ENCODE measurements around the gene GPR162. TPM values are rescaled to one million over a fixed set of nuclear protein-coding genes. Genes with fewer than 3 reads are reported as not detected.

The GPR162 gene
- total RNA-seq, 1 experiment from 2014 or later = 18.3 TPM

DNA sequence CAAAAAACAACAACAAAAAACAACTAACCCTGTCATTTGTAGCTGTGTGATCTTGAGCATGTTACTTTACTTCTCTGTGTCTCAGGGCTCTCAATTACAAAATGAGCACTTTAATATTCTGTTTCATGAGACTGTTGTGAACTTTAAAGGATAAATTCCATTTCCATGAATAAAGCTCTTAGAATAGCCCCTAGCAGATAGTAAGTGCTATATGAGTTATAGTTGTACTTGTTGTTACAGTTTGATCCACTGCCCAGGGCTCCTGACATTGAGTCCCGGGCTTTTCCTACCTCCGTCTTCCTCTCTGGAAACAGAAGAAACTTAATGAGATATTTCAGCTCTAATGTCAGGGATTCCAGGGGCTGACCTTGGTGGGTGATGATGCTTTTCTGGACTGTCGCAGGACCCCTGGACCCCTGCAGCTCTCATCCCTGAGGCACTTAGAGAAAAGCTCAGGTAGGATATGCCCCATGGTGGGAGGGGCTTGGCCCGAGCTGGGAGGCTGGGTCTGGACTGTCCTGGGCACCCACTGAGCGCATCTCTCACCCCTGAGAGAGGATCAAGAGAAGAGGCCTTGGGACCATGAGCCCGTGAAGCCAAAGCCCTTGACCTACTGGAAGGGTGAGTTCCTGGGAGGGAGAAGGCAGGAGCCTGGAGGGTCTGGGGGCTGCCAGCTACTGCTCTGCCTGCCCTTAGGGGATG is 11.7 kb downstream of the GPR162 start:
- Histone ChIP-seq H3K36me3 (ENCODE audit: insufficient read depth, low read length, poor library complexity, severe bottlenecking) (peaks cover 57% of the 10 kb centered on the region), H3K9me3 (ENCODE audit: low read depth, low read length, poor library complexity, severe bottlenecking) (no peaks in the 10 kb centered on the region), H3K4me1 (ENCODE audit: insufficient read depth, low read length, poor library complexity, severe bottlenecking) (no peaks in the 10 kb centered on the region), H3K4me3 (ENCODE audit: low read depth, low read length, poor library complexity, severe bottlenecking) (no peak overlapping the region), H3K27me3 (replicated peaks; ENCODE audit: insufficient read depth, low read depth, low read length, poor library complexity) (no peaks in the 10 kb centered on the region), H3K27ac (ENCODE audit: low read depth, low read length, poor library complexity, severe bottlenecking) (no peak overlapping the region)
- no peak for DNase-seq (ENCODE audit: low spot score)
- intact Hi-C loops (cut with micrococcal nuclease; ENCODE audit: unreplicated experiment) = no loop called here
- POLR2A ChIA-PET (ENCODE audit: low non-redundant PET) = interaction anchor here (0.6 kb wide), 1 partner anchor 73 kb away, joined by 3 read pairs; no protein-coding TSS in a partner anchor
- CTCF ChIA-PET = no interaction called here
- TF ChIP-seq, protein P1, sequence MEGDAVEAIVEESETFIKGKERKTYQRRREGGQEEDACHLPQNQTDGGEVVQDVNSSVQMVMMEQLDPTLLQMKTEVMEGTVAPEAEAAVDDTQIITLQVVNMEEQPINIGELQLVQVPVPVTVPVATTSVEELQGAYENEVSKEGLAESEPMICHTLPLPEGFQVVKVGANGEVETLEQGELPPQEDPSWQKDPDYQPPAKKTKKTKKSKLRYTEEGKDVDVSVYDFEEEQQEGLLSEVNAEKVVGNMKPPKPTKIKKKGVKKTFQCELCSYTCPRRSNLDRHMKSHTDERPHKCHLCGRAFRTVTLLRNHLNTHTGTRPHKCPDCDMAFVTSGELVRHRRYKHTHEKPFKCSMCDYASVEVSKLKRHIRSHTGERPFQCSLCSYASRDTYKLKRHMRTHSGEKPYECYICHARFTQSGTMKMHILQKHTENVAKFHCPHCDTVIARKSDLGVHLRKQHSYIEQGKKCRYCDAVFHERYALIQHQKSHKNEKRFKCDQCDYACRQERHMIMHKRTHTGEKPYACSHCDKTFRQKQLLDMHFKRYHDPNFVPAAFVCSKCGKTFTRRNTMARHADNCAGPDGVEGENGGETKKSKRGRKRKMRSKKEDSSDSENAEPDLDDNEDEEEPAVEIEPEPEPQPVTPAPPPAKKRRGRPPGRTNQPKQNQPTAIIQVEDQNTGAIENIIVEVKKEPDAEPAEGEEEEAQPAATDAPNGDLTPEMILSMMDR (conservative IDR thresholded peaks at IDR 0.05; ENCODE audit: low read depth, low read length) = no peak
- no peak for TF ChIP-seq EZH2 (IDR thresholded peaks at IDR 0.05; ENCODE audit: borderline replicate concordance, low read depth, low read length, poor library complexity, severe bottlenecking)
- no TSS peak for BruUV-seq (replicated peaks)

GRCh38 chr12:6834254-6834653 is 12.6 kb downstream of the GPR162 start:
- no peak for DNase-seq (ENCODE audit: low spot score)
- H3K9me3 ChIP-seq (ENCODE audit: low read depth, low read length, poor library complexity, severe bottlenecking) = no peaks in the 10 kb centered on the region
- TF ChIP-seq, protein P1 (conservative IDR thresholded peaks at IDR 0.05; ENCODE audit: low read depth, low read length) = no peak
- TF ChIP-seq EZH2 (IDR thresholded peaks at IDR 0.05; ENCODE audit: borderline replicate concordance, low read depth, low read length, poor library complexity, severe bottlenecking) = no peak
- CTCF ChIA-PET = interaction anchor here (0.5 to 1.4 kb wide), 3 partner anchors 21 to 276 kb away, joined by 3 to 8 read pairs (median 5); partner anchors contain the start of gene SPSB2
- intact Hi-C loops (cut with micrococcal nuclease; ENCODE audit: unreplicated experiment) = no loop called here
- H3K4me1 ChIP-seq (ENCODE audit: insufficient read depth, low read length, poor library complexity, severe bottlenecking) = no peaks in the 10 kb centered on the region
- POLR2A ChIA-PET (ENCODE audit: low non-redundant PET) = interaction anchor here (1.0 kb wide), 1 partner anchor 9 kb away, joined by 3 read pairs; no protein-coding TSS in a partner anchor
- H3K27me3 ChIP-seq (replicated peaks; ENCODE audit: insufficient read depth, low read depth, low read length, poor library complexity) = no peaks in the 10 kb centered on the region
- H3K4me3 ChIP-seq (ENCODE audit: low read depth, low read length, poor library complexity, severe bottlenecking) = no peak overlapping the region
- no TSS peak for BruUV-seq (replicated peaks)
- H3K27ac ChIP-seq (ENCODE audit: low read depth, low read length, poor library complexity, severe bottlenecking) = no peak overlapping the region
- peaks cover 63% of the 10 kb centered on the region for H3K36me3 ChIP-seq (ENCODE audit: insufficient read depth, low read length, poor library complexity, severe bottlenecking)

DNA sequence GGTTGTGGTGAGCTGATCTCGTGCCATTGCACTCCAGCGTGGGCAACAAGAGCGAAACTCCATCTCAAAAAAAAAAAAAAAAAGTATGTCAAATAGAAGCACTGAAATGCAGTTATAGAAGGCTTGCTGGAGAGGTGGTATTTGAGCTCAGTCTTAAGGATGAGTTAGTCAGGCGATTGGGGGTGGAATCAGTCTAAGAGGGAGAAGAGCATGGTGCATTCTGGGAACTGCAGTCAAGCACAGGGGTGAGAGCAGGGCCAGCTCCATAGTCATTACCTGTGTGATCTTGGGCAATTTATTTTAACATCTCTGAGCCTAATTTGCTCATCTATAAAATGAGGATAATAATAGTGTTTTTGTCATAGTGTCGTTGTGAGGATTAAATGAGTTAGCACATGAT is 13.3 kb downstream of the GPR162 start:
- POLR2A ChIA-PET (ENCODE audit: low non-redundant PET) = interaction anchor here (1.0 kb wide), 1 partner anchor 9 kb away, joined by 3 read pairs; no protein-coding TSS in a partner anchor
- intact Hi-C loops (cut with micrococcal nuclease; ENCODE audit: unreplicated experiment) = no loop called here

More for the DNA sequence above, 13.3 kb downstream of the GPR162 start:
- Histone ChIP-seq H3K4me3 (ENCODE audit: low read depth, low read length, poor library complexity, severe bottlenecking) (no peak overlapping the region), H3K36me3 (ENCODE audit: insufficient read depth, low read length, poor library complexity, severe bottlenecking) (peaks cover 66% of the 10 kb centered on the region), H3K27ac (ENCODE audit: low read depth, low read length, poor library complexity, severe bottlenecking) (no peak overlapping the region), H3K27me3 (replicated peaks; ENCODE audit: insufficient read depth, low read depth, low read length, poor library complexity) (no peaks in the 10 kb centered on the region), H3K4me1 (ENCODE audit: insufficient read depth, low read length, poor library complexity, severe bottlenecking) (no peaks in the 10 kb centered on the region), H3K9me3 (ENCODE audit: low read depth, low read length, poor library complexity, severe bottlenecking) (no peaks in the 10 kb centered on the region)
- CTCF ChIA-PET = interaction anchor here (0.9 to 1.4 kb wide), 2 partner anchors 38 to 277 kb away, joined by 5 to 8 read pairs; partner anchors contain the start of gene SPSB2
- TF ChIP-seq, protein P1 (conservative IDR thresholded peaks at IDR 0.05; ENCODE audit: low read depth, low read length) = no peak
- TF ChIP-seq EZH2 (IDR thresholded peaks at IDR 0.05; ENCODE audit: borderline replicate concordance, low read depth, low read length, poor library complexity, severe bottlenecking) = no peak
- DNase-seq (ENCODE audit: low spot score) = no peak
- no TSS peak for BruUV-seq (replicated peaks)

Data from A673 (cell line).